Ramos (cell line): Measurements from ENCODE around the gene CITED2.
"Not testable (repeated sequence)": the region's sequence is repeated elsewhere in the genome, so short reads cannot be mapped to it uniquely, and the experiment has no call there.

ENCODE experiments used
- in situ Hi-C: fragments of 300-500 bp; cut with MboI; formaldehyde crosslinking; loops from one replicate; pipeline ENCODE4 v1.14.3; 2022; ENCODE audit warnings: low sequenced_read_pairs; ENCODE audit not compliant: unreplicated experiment

Gene CITED2, protein sequence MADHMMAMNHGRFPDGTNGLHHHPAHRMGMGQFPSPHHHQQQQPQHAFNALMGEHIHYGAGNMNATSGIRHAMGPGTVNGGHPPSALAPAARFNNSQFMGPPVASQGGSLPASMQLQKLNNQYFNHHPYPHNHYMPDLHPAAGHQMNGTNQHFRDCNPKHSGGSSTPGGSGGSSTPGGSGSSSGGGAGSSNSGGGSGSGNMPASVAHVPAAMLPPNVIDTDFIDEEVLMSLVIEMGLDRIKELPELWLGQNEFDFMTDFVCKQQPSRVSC

DNA sequence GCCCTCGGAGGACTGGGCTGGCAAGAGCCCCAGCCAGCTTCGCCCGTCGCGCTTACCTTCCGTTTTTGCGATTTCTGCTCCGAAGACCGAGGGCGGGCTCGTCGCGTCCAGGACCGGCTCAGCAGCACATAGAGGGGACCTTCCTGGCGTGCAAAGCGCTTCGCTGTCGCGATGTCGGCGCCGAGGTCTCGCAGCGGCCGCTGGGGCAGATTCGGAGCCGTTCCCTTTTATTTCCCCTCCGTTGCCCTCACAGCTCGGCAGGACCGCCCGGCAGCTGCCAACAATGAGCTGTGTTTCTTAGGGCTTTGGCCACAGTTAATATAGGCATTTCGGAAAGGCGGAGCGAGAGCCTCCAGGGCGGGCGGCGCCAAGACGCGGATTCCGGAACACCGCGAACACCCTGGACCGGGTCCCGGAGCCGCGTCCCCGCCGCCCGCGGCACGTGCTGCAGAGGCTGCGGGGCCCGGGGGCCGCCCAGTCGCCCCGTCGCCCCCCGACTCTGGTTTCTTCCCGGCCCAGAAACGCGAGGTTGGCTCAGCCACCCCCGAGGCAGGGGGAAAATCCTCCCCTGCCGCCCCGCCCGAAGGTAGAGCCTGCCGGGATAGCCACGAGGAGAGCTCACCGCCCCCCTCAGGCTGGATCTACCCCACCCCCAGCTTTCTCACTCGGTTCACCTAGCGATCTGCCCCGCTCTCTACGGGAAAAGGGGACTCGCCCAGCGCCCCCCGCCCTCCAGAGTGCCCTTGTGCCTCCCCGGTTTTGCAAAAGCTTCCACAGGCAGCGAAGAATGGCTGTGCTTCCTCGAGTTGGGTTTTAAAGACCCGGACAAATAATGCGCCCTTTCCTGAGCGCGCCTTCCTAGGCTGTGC lies at the start of gene CITED2:
TSS of gene CITED2 (minus strand) at position 292 of the 869 bp plus-strand sequence. CDS start 704 bp downstream, outside the sequence.
- in situ Hi-C loops = loop anchor here (25.0 kb wide), 1 partner anchor 787 kb away; no protein-coding TSS in a partner anchor

DNA sequence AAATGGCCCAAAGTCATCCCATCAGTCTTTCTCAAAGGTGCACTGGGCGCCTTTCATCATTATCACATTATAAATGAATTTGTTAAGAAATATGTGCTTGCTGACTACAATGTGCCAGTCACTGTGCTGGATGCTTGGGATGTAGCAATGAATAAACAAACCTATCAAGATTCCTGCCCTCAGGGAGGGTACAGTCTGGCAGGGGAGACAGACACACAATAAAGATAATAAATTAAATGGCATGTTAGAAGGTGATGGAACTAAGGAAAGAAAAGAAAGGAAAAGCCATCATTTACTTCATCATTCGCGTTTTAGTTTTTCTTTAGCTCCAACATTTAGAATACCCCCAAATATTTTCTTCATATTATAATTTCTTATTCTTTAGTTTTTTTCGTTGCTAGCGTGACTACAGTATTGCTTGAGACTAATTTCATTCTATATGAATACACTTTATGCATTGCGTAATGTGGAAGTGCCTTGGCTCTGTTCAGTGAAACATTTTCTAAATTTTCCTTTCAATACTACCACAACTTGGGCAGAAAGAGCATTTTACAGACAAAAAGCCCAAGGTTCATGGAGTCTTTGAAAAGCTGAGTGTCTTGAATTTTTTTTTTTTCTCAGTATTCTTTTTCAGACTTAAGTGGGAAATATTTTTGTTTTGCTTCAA lies 48.7 kb upstream of the CITED2 start:
- in situ Hi-C loops = no loop called here

DNA sequence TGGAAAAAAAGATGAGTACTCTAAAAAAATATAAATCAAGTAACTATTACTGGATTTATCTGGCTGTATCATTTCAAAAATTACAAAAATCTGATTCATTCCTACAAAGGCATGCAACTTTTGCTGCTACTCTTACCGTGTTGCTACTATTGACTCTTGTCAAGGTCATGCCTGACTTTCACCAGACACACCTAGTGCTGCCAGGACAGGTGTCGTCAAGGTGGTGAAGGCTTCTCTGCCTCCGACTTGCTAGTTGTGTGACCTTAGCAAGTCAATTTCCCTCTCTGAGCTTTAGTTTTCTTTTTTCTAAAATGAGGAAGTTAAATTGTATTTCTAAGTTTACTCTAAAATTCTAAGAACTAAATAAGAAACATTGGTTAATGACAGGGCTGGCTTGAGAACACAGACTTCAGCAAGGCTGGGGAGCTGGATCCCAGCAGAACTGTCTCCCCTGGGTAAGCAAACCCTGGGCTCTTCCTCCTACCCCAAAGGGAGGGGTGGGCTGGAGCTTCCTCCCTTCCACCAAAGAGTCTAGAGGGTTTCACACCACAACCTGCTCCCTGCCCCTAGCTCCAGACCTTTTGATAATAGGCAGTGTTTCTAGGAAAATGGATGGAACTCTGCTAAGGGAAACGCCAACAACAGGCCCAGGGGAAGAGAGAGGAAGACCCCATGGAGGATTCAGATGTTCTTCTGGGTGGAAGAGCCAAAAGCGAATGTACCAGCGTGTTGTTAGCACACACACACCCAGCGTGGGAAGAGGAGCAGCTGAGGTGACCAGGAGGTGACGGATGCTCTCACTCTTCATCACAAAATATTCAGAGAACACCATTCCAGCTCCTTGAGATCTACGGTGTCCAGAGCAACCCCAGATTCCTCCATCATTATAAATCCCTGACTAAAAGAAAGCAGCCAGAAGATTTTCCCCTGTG lies 47.9 kb upstream of the CITED2 start:
- in situ Hi-C loops = no loop called here

DNA sequence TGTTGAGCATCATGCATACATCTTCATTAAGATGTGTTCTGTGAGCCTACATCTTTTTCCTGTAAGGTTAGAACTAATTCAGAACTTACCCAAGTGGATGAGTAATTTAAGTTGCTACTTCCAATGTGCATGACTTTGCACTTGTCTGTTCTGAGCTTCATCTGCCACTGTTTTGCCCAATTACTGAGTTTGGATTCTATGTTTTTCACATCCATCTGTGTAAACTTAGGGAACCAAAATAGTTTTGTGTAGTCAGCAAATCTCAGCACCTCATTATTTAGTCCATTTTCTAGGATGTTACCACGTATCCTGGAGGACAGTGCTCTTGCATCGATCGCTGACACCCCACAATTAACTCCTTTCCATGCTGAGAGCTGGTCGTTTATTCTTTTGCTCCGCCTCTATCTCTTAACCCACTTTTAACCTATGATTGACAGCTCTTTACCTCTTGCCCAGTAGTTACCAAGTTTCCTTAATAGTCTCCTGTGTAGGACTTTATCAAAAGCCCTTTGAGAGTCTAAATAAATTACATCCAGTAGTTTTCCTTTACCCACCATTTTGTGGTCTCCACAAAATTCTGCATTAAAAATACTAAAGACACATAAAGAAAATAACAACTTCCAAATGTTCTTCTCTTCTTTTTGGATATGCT lies 44.2 kb upstream of the CITED2 start:
- in situ Hi-C loops = no loop called here

DNA sequence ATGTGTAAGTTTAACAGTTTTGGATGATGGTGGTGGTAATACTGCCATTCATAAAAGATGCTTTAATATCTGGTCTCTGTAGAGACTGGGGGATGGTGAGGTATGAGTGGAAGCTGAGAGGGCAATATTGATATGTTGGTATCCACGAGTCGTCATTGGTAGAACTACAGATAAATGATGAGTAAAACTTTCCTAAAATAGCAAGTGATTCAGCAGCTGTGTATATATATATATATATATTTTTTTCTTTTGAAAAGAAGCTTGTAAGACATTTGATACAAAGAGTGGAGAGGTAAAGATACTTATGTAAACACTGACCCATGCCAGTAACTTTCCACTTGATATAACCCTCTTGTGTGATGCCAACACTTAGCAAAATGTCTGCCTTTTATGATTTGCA lies 41.7 kb upstream of the CITED2 start:
- in situ Hi-C loops = no loop called here

DNA sequence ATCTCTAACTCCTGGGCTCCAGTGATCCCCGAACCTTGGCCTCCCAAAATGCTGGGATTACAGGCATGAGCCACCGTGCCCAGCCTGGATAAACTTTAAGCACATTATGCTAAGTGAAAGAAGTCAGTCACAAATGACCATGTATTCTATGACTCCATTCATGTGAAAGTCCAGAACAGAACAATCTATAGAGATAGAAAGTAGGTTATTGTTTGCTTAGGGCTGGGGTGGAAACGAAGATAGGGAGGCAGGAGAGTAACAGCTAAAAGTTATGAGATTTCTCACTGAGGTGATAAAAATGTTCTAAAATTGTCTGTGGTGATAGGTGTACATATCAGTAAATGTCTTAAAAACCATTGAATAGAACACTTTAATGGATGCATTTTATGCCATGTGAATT lies 40.9 kb upstream of the CITED2 start:
- in situ Hi-C loops = no loop called here

DNA sequence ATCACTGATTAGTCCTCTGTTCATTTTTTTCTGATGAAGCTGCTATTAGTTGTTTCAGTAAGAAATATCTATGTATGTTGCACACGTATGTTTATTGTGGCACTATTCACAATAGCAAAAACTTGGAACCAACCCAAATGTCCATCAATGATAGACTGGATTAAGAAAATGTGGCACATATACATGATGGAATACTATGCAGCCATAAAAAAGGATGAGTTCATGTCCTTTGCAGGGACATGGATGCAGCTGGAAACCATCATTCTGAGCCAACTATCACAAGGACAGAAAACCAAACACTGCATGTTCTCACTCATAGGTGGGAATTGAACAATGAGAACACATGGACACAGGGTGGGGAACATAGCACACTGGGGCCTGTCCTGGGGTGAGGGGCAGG lies 37.7 kb upstream of the CITED2 start:
- in situ Hi-C loops = not testable (repeated sequence)

DNA sequence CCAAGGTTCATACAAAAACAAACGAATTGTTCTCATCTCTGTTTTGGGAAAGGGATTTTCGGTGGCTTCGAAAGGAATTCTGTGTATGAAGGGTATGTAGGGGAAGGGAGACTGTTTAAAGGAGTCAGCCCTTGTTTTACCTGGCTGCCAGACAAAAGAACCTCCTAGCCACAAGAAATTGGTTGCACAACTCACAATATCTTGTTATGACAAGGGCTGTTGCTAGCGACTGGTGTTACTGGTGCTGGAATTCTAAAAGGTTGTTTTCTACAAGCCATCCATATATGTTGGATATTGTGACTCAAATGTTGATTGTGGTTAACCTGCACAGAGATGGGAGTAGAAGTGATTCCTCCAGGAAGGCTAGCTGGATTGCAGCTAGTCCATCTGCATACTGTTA lies 34.6 kb upstream of the CITED2 start:
- in situ Hi-C loops = no loop called here

DNA sequence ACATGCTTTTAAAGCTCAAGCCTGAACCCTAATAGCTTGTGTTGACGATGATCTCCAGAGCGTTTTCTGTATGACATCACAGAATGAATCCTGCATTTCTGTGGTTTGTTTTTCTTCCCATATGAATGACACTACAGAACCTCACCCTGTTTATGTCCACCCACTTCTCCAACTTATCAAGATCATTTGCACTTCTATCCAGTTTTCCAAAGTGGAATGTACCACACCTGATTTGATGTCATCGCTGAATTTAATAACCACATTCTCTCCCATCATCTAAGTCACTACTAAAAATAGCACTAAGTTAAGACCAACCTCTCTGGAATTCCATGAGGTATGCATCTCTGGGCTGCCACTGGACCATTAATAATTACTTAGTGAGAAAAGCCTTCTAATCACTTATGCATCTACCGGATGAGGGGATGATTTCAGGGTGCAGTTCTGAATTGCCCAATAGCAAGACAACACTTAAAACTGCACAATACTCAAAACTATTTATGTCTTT lies 33.3 kb upstream of the CITED2 start:
- in situ Hi-C loops = no loop called here

DNA sequence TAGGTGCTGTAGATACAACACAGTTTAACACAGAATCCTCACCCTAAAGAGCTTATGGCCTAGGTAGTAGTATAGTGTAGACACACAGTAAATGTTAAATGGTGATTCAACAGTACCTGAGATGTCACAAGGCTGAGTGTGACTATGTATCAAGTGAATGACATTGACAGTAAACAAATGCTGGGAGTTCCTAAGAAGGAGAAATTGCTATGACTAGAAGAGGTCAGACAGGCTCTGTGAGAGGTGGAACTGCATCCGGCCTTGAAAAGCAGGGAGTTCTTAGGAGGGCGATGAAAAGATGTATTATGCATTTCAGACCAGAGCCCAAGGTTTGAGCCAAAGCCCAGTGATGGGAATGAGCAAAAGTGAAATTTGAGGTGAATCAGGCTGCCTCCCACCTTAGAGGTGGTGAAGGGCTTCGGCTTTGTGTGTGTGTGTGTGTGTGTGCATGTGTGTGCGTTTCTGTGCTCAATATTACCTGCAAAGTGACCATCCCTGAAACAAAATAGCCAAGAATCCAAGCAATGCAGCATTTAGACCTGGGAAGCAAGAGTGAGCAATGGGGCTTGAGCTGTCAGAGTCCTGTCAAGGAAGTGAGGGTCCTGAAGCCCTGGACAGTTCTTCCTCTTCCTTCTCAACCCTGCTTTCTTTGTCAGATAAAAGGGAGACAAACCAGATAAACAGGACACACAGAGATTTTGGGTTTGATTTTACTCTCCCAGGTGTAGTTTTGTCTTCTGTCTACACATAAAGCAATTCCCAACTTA lies 32.3 kb upstream of the CITED2 start:
- in situ Hi-C loops = no loop called here

DNA sequence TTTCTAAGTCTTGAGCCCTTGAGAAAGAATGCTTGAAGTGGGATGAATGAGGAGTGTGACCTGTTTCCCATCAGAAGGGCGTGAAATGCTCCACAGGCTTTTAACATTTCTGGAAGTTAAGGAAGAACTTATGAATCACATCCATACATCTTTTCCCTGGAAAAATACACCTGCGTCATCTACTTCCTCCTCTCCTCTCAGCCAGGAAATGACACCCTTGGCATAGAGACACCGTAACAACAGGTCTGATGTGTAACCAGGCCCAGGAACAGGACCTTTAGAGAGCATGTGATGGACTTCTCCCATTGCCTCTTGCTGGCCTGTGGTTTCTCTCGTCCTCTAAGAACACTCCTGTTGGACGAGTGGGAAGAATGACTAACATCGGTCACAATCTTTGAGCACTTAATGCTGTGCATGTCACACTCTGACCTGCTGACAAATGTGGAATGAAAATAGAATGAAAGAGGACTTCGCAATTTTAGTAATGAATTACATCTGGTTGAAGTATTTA lies 28.5 kb upstream of the CITED2 start:
- in situ Hi-C loops = no loop called here

DNA sequence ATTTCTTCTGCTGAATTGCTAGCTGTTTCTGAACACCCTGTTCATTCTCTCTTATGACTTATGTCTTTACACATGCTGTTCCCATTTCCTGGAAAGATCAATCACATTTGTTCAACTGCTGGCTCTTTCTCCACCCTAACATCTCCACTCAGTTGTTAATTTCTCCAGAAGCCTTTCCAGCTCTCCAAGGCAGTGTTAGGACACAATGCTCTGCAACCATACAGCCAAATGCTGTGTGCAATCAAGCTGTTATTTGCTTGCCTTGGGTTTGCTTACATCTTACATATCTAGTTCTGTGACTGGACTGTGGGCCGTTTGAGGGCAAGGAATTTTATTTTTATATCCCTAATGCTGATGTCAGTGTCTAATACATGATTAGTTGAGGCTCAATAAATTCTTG lies 24.2 kb upstream of the CITED2 start:
- in situ Hi-C loops = no loop called here

DNA sequence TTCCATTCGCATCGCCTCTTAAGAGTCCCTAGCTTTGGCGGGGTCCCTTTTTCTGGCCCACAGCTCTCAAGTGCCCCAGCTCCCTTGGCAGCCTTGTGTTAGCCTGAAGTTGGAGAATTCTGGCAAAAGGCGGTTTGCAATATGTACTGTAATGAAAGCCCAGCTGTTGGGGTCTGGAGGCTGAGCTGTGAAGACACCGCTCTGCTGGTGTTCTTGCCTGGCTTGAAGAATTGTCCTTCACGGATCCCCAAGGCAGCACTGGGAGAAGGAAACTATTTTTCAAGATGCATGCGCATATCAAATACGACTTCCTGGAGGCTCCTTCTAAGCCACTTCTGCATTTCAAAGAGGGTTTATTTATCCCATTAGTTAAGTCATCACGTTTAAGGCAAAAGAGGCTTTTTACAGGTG lies 21.4 kb upstream of the CITED2 start:
- in situ Hi-C loops = no loop called here

DNA sequence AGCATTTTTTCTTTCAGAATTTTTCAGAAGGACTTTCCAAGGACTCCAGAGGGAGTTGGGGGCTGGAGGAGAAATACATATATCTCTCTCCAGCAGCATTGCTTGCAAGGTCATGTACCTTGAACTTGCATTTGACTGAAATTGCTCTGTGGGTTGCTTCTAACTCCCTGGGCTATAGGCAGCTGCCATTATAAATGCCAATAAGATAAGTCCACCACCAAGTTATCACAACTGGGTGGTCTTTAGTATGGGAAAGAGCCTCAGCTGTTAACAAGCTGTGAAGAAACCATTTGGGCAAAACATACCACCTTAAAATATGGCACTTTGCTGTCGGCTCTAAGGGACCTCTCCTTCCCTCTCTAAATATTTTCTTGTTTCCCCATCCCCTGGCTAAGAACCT lies 20.9 kb upstream of the CITED2 start:
- in situ Hi-C loops = no loop called here

DNA sequence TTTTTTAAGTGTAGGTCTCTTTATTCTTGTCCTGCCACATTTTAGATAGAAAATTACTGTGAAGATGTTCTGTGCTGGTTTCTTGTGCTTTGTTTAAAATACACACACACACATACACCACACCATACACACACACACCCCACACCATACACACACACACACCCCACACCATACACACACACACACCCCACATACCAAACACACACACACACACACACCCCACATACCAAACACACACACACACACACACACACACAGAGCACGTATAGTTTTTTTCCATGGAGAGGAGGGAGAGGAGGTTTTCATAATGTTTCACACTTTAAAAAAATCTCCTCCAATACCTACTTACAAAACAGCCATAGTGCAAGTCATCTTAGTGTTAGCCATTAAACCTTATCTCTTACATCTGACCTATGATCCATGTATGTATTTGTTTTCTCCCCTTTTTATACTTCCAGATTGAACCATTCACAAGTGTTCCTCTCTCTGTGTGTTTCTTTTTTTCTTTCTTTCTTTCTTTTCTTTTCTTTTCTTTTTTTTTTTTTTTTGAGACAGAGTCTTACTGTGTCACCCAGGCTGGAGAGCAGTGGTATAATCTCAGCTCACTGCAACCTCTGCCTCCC lies 19.7 kb upstream of the CITED2 start:
- in situ Hi-C loops = no loop called here

DNA sequence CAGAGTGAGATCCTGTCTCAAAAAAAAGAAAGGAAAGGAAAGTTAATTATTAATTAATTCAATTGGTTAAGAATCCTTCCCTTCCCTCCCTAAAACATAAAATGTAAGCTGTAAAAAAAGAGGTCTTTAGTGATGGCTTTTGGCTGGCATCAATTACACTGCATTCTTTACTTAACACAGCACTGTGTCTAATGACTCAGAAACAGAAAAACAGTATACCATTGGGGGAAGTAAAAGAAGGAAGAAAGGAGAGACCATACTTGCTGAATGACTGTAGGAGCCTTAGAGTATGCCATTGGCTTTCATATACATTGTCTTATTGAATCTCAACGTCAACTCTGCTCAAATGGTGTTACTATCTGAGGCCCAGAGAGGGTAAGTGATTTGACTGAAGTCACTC lies 18.3 kb upstream of the CITED2 start:
- in situ Hi-C loops = no loop called here

DNA sequence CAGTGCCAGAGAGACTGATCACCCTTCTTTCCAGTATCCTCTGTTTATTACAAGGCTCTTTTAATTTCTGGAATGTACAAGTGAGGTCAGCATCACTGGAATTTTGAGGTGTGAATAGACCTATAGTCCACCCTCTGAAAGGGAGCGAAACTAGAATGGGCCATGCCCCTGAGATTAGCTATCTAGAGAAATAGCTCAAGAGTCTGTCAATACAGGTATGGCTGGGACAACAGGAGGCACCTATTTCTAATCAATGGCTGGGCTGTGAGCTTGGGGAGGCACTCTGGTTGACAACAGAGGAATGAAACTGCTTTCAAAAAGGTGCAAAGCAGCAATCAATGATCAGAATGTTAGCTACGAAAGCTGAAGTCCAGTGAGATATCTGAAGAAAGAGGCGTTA lies 17.3 kb upstream of the CITED2 start:
- in situ Hi-C loops = no loop called here

DNA sequence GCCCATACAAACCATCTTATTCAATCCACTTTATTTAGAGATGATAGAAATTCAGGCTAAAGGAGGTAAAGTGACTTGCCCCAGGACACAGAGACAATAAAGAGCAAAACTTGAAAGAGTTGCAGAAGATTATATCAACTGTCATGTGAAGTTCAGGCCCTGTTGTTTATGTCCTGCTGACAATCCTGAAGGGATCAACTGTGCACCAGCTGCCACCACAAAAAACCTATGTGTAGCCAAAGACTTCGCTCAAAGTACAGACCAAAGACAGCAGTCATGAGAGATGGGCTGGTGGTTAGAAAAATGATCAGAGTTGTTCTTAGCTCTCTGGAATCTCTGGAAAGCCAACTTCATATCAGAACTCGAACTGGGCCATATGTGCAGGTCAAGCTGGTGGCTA lies 16.0 kb upstream of the CITED2 start:
- in situ Hi-C loops = no loop called here
